Stimulated activated effector memory CD8-positive, alpha-beta T cell treated with anti-CD3 and anti-CD28 coated beads, Interleukin-12 subunit alpha, Interleukin-12 subunit beta, amount 100 ng/mL, for 72 hours (primary cell): ENCODE measurements around the gene OTX2.
A peak's percentile ranks its signal among the peaks of the same experiment; 100 is the strongest.

ENCODE experiments used
- ATAC-seq: fragments of 150-1000 bp; cut with Tn5 transposase; 2 replicates; pipeline ENCODE4 v1.10.0; 2021
- DNase-seq, 2 donors: peaks; one replicate each; pipeline ENCODE4 v3.0.0; 2021 to 2022; ENCODE audit warnings: low spot score in 2 of 2
- H3K27ac Mint-ChIP-seq: one replicate; pipeline ENCODE4 v1.8.0; 2022; ENCODE audit warnings: mild to moderate bottlenecking, mixed read lengths
- H3K36me3 Mint-ChIP-seq: one replicate; pipeline ENCODE4 v1.8.0; 2022; ENCODE audit warnings: mild to moderate bottlenecking, mixed read lengths
- H3K4me1 Mint-ChIP-seq: one replicate; pipeline ENCODE4 v1.8.0; 2022; ENCODE audit warnings: mixed read lengths
- H3K4me3 Mint-ChIP-seq: one replicate; pipeline ENCODE4 v1.8.0; 2022; ENCODE audit warnings: mild to moderate bottlenecking, mixed read lengths
- H3K9me3 Mint-ChIP-seq: one replicate; pipeline ENCODE4 v1.8.0; 2022; ENCODE audit warnings: mixed read lengths

Gene OTX2

GRCh38 chr14:56810147-56810719, at the start of gene OTX2:
TSS of gene OTX2 (minus strand) at chr14:56810479. CDS start at chr14:56805456, 5,023 bp downstream.
- H3K36me3 Mint-ChIP-seq = peaks cover 6% of the 10 kb centered on the region
- H3K4me1 Mint-ChIP-seq = peaks cover 25% of the 10 kb centered on the region
- ATAC-seq (no peak), DNase-seq (no peak)
- H3K27ac Mint-ChIP-seq = no peak within 1 kb of the TSS
- H3K9me3 Mint-ChIP-seq = no peaks in the 10 kb centered on the region
- no peak within 1 kb of the TSS for H3K4me3 Mint-ChIP-seq

DNA sequence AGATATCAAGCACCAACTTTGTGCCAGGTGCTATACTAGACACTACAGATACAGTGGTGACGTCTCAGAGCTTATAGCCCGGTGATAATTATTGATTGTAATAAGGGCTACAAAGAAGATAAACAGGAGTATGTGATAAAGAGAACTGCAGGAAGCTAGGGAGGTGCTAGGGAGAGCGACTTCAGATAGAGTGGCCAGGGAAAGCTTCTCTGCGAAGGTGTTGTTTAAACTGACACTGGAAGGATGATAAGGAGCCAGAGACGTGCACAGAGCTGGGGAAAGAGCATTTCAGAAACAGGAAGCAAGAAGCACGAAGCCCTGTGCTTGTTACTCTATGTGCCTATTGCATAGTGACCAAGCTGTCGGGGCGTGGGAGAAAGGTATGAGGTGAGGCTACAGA, 48.1 kb upstream of the OTX2 start:
- ATAC-seq (no peak), DNase-seq (no peak)
- Mint-ChIP-seq H3K27ac (no peak overlapping the region), H3K9me3 (no peaks in the 10 kb centered on the region), H3K36me3 (no peaks in the 10 kb centered on the region), H3K4me3 (no peak overlapping the region), H3K4me1 (no peaks in the 10 kb centered on the region)

DNA sequence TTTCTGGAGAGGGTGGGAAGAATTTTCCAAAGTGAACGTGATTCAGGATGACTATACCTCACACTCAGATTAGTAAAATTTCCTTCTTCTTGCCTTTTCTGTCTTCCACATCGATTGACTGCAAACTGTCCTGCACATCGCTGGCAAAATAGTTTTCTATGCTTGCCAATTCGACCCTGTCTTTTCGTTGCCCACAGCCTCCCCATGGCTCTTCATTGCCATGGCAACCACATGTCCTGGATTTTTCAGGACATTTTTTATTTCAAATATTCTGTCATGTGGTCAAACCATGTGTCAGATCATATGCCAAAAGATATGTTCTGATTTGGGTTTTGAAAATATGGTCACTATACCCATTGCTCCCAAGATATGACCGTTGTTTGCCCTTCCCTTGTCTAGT, 46.9 kb upstream of the OTX2 start:
- no peak for ATAC-seq
- Mint-ChIP-seq H3K27ac (no peak overlapping the region), H3K4me3 (no peak overlapping the region), H3K9me3 (no peaks in the 10 kb centered on the region), H3K4me1 (no peaks in the 10 kb centered on the region), H3K36me3 (no peaks in the 10 kb centered on the region)
- no peak for DNase-seq

- no peak overlapping the region for H3K4me3 Mint-ChIP-seq
- H3K9me3 Mint-ChIP-seq = peaks cover 3% of the 10 kb centered on the region
- ATAC-seq = no peak
- no peak for DNase-seq
- no peaks in the 10 kb centered on the region for H3K36me3 Mint-ChIP-seq
- H3K27ac Mint-ChIP-seq = no peak overlapping the region
- H3K4me1 Mint-ChIP-seq = no peaks in the 10 kb centered on the region
Measured at GRCh38 chr14:56855891-56856461, 45.7 kb upstream of the OTX2 start.

DNA sequence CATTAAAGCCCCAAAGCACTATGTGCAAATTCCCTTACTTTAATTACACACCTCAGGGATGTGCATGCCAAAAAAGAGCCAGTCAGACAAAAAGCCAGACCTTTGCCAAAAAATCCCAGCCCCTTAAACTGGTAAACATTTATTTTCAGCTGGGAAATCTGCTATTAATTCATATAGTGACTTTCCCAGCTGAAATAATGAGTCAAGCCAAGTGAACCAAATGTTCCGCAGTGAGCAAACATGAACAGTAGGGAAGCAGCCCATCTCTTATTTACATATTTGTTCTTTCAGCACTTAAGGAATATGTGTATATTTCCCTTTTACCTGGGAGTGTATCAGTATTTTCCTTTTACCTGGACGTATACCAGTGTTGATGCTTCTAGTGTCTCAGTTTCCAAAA, 44.0 kb upstream of the OTX2 start:
- ATAC-seq = no peak
- Mint-ChIP-seq H3K4me3 (no peak overlapping the region), H3K36me3 (no peaks in the 10 kb centered on the region), H3K4me1 (no peaks in the 10 kb centered on the region), H3K27ac (no peak overlapping the region), H3K9me3 (peaks cover 9% of the 10 kb centered on the region)
- no peak for DNase-seq

GRCh38 chr14:56846970-56847930, 37.0 kb upstream of the OTX2 start:
- Mint-ChIP-seq H3K4me1 (peaks cover 4% of the 10 kb centered on the region), H3K4me3 (no peak overlapping the region), H3K36me3 (no peaks in the 10 kb centered on the region), H3K9me3 (peaks cover 9% of the 10 kb centered on the region), H3K27ac (no peak overlapping the region)
- ATAC-seq = no peak
- DNase-seq = no peak

DNA sequence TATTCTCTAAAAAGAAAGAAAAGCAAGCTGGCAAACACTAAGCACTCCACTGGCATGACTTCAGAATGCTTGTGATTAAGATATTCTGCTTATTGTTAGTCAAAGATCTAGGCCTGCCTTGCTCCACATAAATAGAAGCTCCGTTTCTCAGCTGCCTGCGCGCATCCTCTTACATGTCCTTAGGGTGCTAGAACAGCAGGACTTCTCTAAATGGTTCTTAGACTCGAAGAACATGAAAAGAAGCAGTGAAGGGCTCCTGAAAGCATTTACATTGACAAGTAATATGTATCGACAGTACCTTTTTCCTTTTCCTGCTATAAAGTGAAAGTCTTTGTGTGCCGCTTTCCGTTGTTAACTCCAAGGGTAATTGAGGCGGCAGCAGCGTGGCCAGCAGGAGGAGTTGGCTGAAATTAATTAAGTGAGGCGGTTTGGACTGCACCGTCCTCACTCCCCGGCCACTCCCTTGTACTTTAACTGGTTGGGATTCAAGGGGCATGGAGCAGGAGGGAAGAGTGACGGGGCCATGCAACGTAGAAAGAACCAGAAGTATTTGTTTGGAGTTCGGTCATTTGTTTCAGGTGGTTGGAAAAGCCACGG, 34.2 kb upstream of the OTX2 start:
- DNase-seq = no peak
- Mint-ChIP-seq H3K9me3 (peaks cover 5% of the 10 kb centered on the region), H3K4me1 (peaks cover 4% of the 10 kb centered on the region), H3K36me3 (no peaks in the 10 kb centered on the region), H3K4me3 (no peak overlapping the region), H3K27ac (no peak overlapping the region)
- no peak for ATAC-seq

- DNase-seq (no peak), ATAC-seq (no peak)
- Mint-ChIP-seq H3K27ac (no peak overlapping the region), H3K9me3 (peaks cover 5% of the 10 kb centered on the region), H3K36me3 (no peaks in the 10 kb centered on the region), H3K4me1 (peaks cover 4% of the 10 kb centered on the region), H3K4me3 (no peak overlapping the region)
Measured at GRCh38 chr14:56841611-56842010, 31.3 kb upstream of the OTX2 start.

DNA sequence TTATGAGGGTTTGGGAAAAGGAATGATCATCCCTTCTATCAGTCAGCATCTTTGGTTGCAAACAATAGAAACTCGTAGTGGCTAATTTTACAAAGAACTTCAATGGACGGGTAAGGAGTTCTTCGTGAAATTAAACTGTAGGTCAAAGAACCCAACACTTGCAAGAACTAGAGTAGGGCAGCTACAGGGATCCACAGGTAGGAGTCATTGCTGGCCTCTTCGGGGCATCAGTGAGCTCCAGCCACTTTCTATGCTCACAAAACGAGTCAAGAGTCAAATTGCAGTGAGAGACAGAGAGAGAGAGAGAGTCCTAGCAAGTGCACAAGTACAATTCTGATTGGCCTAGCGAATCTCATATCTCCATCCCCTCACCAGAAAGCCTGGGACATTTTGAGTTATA, 29.9 kb upstream of the OTX2 start:
- Mint-ChIP-seq H3K9me3 (peaks cover 5% of the 10 kb centered on the region), H3K27ac (no peak overlapping the region), H3K4me3 (no peak overlapping the region), H3K4me1 (peaks cover 4% of the 10 kb centered on the region), H3K36me3 (no peaks in the 10 kb centered on the region)
- DNase-seq (no peak), ATAC-seq (no peak)

- DNase-seq = no peak
- Mint-ChIP-seq H3K36me3 (no peaks in the 10 kb centered on the region), H3K9me3 (peaks cover 8% of the 10 kb centered on the region), H3K27ac (no peak overlapping the region), H3K4me3 (no peak overlapping the region), H3K4me1 (no peaks in the 10 kb centered on the region)
- ATAC-seq = no peak
Measured at GRCh38 chr14:56829151-56829550, 18.9 kb upstream of the OTX2 start.

- Mint-ChIP-seq H3K27ac (no peak overlapping the region), H3K9me3 (peaks cover 2% of the 10 kb centered on the region), H3K36me3 (no peaks in the 10 kb centered on the region), H3K4me1 (no peaks in the 10 kb centered on the region), H3K4me3 (no peak overlapping the region)
- DNase-seq (no peak), ATAC-seq (no peak)
Measured at GRCh38 chr14:56826214-56826613, 15.9 kb upstream of the OTX2 start.

DNA sequence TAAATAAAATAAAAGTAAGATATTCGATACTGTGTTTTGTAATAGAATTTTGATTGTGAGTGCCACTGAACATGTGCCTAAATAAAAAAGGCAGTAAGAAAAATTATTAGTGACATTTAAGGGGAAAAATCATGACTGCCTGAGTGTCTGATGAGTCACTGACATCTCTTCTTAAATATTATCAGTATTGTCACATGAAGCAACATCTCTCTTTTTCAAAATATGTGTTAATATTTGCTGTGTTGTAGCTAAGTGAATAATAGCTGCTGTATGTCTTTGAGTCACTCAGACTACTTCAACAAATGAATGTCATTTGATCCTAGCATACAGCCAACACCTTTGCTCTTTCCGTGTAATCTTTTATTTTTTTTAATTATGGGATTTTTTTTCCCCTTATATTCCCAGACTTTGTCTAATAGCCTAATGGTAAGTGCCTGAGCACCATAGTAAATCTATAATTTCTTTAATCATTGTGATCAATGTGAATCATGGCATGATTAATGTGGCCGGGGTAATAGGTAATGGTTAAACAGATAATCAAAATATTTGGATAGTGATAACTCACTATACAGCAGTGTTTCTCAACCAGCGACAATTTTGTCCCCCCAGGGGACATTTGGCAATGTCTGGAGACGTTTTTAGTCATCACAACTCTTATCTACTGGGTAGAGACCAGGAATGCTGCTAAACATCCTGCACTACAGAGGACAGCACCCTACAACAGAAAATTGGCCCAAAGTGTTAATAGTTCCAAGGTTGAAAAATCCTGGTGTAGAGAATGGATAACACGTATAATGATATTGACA, 11.7 kb upstream of the OTX2 start:
- DNase-seq (no peak), ATAC-seq (no peak)
- Mint-ChIP-seq H3K4me1 (no peaks in the 10 kb centered on the region), H3K4me3 (no peak overlapping the region), H3K36me3 (no peaks in the 10 kb centered on the region), H3K27ac (no peak overlapping the region), H3K9me3 (peaks cover 2% of the 10 kb centered on the region)

GRCh38 chr14:56821177-56821576, 10.9 kb upstream of the OTX2 start:
- no peaks in the 10 kb centered on the region for H3K4me1 Mint-ChIP-seq
- DNase-seq = no peak
- H3K36me3 Mint-ChIP-seq = no peaks in the 10 kb centered on the region
- no peak overlapping the region for H3K27ac Mint-ChIP-seq
- peaks cover 2% of the 10 kb centered on the region for H3K9me3 Mint-ChIP-seq
- no peak for ATAC-seq
- H3K4me3 Mint-ChIP-seq = no peak overlapping the region

- ATAC-seq (peak; percentile 31), DNase-seq (no peak)
- Mint-ChIP-seq H3K4me1 (no peaks in the 10 kb centered on the region), H3K27ac (no peak overlapping the region), H3K9me3 (no peaks in the 10 kb centered on the region), H3K36me3 (no peaks in the 10 kb centered on the region), H3K4me3 (no peak overlapping the region)
Measured at GRCh38 chr14:56817396-56817921, 7.2 kb upstream of the OTX2 start.
